NCI-H2029 (cell line): ENCODE data around the gene CCDC136.
A peak's percentile ranks its signal among the peaks of the same experiment; 100 is the strongest.

Experiments
- DNase-seq: peaks from one replicate; lab custom pipeline; 2025; lab: John Stamatoyannopoulos, UW

Gene CCDC136

GRCh38 chr7:128862571-128863432, 71.0 kb downstream of the CCDC136 start, which contains the start of gene ATP6V1F:
TSS of gene ATP6V1F (plus strand) at chr7:128862856. CDS start at chr7:128862905, 49 bp downstream.
- peak; percentile 92 for DNase-seq

GRCh38 chr7:128863433-128863989, 71.7 kb downstream of the CCDC136 start:
- DNase-seq = peak; percentile 23

DNA sequence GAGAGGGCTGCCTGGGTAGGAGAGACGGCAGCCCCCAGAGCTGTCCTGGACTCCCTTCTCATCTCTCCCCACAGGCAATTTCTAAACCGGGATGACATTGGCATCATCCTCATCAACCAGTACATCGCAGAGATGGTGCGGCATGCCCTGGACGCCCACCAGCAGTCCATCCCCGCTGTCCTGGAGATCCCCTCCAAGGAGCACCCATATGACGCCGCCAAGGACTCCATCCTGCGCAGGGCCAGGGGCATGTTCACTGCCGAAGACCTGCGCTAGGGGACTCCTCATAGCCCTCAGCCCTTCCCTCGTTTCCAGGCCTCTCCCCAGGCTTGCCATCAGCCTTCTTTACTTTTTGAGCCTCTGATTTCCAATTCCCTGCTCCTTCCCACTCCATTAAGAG, 73.5 kb downstream of the CCDC136 start:
- DNase-seq = no peak

DNA sequence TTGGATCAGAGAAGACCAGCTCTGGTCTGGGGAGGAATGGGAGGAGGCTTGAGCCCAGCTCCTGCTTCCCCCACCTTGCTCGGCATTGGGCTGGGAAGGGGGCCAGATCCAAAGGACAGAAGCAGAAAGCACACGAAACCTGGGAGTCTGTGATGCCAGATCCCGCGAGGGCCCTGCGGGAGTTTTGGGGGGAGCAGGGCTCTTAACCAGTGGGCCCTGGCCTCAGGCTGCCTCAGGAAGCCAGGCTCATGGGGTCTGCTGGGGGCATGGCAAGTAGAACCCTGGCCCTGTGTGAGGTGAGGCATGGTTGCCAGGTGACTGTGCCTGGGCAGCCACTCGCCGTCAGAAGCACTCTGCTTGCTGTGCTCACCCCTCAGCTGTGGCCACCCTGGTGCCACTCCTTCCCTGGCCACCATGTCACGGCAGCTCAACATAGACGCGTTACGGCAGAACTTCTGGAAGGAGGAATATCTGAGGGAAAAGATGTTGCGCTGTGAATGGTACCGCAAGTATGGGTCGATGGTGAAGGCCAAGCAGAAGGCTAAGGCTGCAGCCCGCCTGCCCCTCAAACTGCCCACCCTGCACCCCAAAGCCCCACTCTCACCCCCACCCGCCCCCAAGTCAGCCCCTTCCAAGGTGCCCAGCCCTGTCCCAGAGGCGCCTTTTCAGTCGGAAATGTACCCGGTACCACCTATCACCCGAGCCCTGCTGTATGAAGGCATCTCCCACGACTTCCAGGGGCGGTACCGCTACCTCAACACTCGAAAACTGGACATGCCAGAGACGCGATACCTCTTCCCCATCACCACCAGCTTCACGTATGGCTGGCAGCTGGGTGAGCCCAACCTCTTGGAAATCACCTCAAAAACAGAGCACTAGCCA, 74.5 kb downstream of the CCDC136 start:
- DNase-seq = no peak

- DNase-seq = no peak
These were observed 75.5 kb downstream of the CCDC136 start for GRCh38 chr7:128867241-128867640.

GRCh38 chr7:128867842-128868623, 76.3 kb downstream of the CCDC136 start:
- DNase-seq = peak; percentile 63

DNA sequence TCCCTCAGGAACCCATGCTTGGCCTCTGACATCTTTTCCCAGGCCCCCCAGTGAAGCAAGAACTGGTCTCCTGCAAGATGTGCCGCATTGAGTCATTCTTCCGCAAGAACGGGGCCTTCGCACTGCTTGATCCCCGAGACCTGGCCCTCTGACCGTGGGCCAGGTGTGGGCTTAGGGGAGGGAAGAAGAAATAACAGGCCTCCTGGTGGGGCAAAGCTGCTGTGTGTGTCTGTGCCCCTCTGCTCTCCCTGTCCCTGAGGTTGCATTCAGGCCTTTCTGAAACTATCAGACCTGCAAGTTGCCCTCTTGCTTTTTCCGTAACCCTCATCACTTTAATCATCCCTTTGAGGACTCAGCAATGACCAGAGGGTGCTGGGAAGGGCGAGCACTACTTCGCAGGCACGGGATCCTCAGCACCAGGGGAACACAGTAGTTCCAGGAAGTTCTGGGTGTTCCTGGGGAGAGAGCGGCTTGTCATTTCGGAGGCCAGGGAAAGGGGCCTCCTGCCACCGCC, 76.9 kb downstream of the CCDC136 start:
- no peak for DNase-seq

DNA sequence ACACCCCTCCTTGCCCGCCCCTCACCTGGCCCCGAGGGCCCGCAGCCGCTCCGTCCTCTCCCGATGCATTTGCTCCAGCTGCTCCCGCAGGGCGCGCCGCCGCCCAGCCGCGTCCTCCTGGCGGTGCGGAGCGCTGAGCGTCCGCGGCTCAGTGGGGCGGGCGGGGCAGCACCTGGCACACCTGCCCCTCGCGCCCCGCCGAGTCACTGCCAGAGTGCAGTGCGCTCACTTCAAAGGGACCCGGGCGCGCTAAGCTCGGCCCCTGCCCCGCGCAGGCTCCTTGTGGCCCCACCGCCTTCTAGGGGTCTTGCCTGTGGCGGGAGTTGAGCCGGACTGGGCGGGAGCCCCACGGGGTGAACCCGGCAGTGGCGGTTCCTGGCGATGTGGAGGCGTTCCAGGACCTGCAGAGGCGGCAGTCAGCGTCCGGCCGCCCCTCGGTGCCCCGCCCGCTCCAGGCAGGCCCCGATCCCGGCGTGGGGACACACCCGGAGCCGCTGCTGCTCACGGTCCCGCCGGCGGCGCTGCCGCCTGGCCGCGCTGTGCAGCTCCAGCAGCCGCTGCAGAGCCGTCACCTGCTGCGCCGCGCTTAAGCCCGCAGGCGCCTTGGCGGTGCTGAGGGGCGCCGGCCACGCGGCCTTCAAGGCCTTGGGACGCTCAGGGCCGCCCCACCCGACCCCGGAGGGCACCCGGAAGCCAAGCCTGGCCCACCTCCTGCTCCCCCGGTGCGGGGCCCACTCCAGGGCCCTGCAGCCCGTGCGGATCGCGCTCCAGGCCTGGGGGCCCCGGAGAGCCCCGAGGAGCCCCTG, 77.6 kb downstream of the CCDC136 start:
- peak; percentile 32 for DNase-seq

- DNase-seq = no peak
These were observed 78.1 kb downstream of the CCDC136 start for GRCh38 chr7:128869944-128870285.

DNA sequence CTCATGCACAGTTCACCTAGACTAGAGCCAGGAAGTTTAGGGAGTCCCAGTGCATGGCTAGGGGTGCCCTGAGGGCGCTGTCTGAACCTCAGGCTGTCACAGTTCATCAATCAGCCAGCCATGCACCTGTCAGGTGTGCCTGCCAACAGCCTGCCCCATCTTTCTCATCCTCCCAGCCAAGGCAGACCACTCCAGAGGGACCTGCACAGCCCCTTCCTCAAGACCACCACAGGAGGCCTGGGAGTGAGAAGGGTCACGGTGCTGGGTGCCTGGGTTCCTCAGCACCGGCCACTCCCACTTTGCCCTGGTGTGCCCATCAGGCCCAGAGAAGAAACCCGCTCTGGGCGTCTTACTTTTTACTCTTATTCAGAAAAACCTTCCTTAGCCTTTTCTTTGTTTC, 79.3 kb downstream of the CCDC136 start:
- no peak for DNase-seq
